ENCODE results near the gene SCAMP2.
"Not testable (repeated sequence)": the region's sequence is repeated elsewhere in the genome, so short reads cannot be mapped to it uniquely, and the experiment has no call there.

SCAMP2 gene

GRCh38 chr15:74889883-74890664 is 16.9 kb upstream of the SCAMP2 start, which contains the start of gene MPI:
MPI (plus strand) TSS chr15:74890042; CDS start chr15:74890074, 32 bp downstream.
- peak; percentile 67 for DNase-seq

- peak; percentile 8 for DNase-seq
These were observed 16.3 kb upstream of the SCAMP2 start for GRCh38 chr15:74889390-74889882.

- no peak for DNase-seq
These were observed 15.6 kb upstream of the SCAMP2 start for GRCh38 chr15:74888716-74889115.

GRCh38 chr15:74887537-74888193 is 14.5 kb upstream of the SCAMP2 start:
- not testable (repeated sequence) for DNase-seq

GRCh38 chr15:74885461-74885860 is 12.3 kb upstream of the SCAMP2 start:
- no peak for DNase-seq

- DNase-seq: no peak
These were observed 11.5 kb upstream of the SCAMP2 start for GRCh38 chr15:74884428-74885223.

GRCh38 chr15:74882528-74882927 is 9.4 kb upstream of the SCAMP2 start:
- DNase-seq: no peak

- no peak for DNase-seq
These were observed 5.1 kb upstream of the SCAMP2 start for GRCh38 chr15:74878273-74878672.

- no peak for DNase-seq
These were observed 725 bp upstream of the SCAMP2 start for GRCh38 chr15:74873756-74874424.

- DNase-seq: no peak
These were observed 496 bp downstream of the SCAMP2 start for GRCh38 chr15:74872702-74873035.

GRCh38 chr15:74870436-74871215 is 2.5 kb downstream of the SCAMP2 start:
- DNase-seq: no peak

GRCh38 chr15:74869726-74870407 is 3.3 kb downstream of the SCAMP2 start:
- DNase-seq: peak; percentile 33

GRCh38 chr15:74869372-74869725 is 3.8 kb downstream of the SCAMP2 start:
- no peak for DNase-seq

- no peak for DNase-seq
These were observed 5.1 kb downstream of the SCAMP2 start for GRCh38 chr15:74868059-74868458.

GRCh38 chr15:74867466-74868038 is 5.6 kb downstream of the SCAMP2 start:
- DNase-seq: no peak

GRCh38 chr15:74866090-74866489 is 7.1 kb downstream of the SCAMP2 start:
- DNase-seq: peak; percentile 71

- no peak for DNase-seq
These were observed 7.8 kb downstream of the SCAMP2 start for GRCh38 chr15:74865316-74865715.

- no peak for DNase-seq
These were observed 8.9 kb downstream of the SCAMP2 start for GRCh38 chr15:74864296-74864695.

- DNase-seq: peak; percentile 22
These were observed 9.7 kb downstream of the SCAMP2 start for GRCh38 chr15:74863239-74864056.

- no peak for DNase-seq
These were observed 14.8 kb downstream of the SCAMP2 start for GRCh38 chr15:74858369-74858740.

All from HCEC 1CT (cell line).